HUES6 (cell line): ENCODE data around the gene TBCD.
"Not testable (repeated sequence)": the region's sequence is repeated elsewhere in the genome, so short reads cannot be mapped to it uniquely, and the experiment has no call there.

Experiments
- H3K27ac ChIP-seq: 2 replicates; pipeline ENCODE4 v1.7.0; 2013; ENCODE audit warnings: low read depth, mild to moderate bottlenecking, low read length, inconsistent platforms
- H3K27me3 ChIP-seq: 2 replicates; pipeline ENCODE4 v1.6.1; 2013; ENCODE audit warnings: low read length; ENCODE audit not compliant: control insufficient read depth, insufficient read depth
- H3K36me3 ChIP-seq: 2 replicates; pipeline ENCODE4 v1.6.1; 2013; ENCODE audit warnings: low read length; ENCODE audit not compliant: control insufficient read depth, insufficient read depth
- H3K4me1 ChIP-seq: 2 replicates; pipeline ENCODE4 v1.6.1; 2013; ENCODE audit warnings: low read length; ENCODE audit not compliant: control insufficient read depth, insufficient read depth
- H3K4me3 ChIP-seq: 2 replicates; pipeline ENCODE4 v1.5.1; 2013; ENCODE audit warnings: low read depth, low read length
- H3K9ac ChIP-seq: one replicate; pipeline ENCODE4 v1.6.1; 2013; ENCODE audit warnings: mild to moderate bottlenecking, low read length
- H3K9me3 ChIP-seq: 2 replicates; pipeline ENCODE4 v1.6.1; 2013; ENCODE audit warnings: low read depth, low read length; ENCODE audit not compliant: control insufficient read depth, insufficient read depth

Gene TBCD

DNA sequence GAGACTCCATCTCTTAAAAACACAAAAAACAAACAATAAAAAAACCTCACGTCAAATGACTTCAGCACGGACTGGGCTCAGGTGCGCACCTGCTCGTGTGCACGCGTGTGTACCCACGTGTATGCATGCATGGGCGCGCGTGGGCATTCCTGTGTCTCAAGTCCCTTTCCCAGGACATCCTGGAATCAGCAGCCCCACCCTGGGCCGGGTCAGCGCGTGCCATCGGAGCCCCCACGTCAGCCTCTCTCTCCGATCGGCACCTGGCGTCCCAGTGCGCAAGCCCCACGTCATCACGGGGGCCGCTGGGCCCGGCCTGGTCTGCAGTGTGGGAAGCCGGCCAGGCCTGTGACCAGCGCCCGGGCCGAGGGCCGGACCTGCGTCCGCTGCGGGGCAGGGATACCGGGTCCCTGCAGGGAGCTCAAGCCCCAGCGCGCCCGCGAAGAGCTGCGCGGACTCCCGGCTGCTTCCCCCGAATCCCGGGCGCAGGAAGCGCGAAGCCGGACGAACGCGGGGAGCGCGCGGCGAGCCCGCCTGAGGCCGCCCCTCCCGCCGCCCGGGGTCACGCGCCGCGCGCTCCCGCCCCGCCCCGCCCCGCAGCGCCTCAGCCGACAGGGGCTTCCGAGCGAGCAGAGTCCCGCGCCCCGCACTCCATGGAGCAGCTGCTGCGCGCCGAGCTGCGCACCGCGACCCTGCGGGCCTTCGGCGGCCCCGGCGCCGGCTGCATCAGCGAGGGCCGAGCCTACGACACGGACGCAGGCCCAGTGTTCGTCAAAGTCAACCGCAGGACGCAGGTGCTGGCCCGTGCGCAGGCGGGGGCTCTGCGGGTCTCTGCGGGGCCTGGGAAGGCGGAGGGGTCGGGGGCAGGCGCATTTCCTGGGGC, 16.6 kb upstream of the TBCD start, which contains the start of gene FN3K:
Gene FN3K (plus strand): TSS at position 629 of the 880 bp plus-strand sequence. CDS start 22 bp downstream, at position 651.
- H3K4me3 ChIP-seq = peak within 1 kb of the TSS; percentile 79
- no peak within 1 kb of the TSS; the same call in 1 of the 2 replicates for H3K27ac ChIP-seq
- H3K4me1 ChIP-seq = no peaks in the 10 kb centered on the region
- peaks cover 18% of the 10 kb centered on the region for H3K9me3 ChIP-seq
- peak within 1 kb of the TSS; percentile 83 for H3K9ac ChIP-seq
- peaks cover 5% of the 10 kb centered on the region for H3K27me3 ChIP-seq
- peaks cover 25% of the 10 kb centered on the region for H3K36me3 ChIP-seq

DNA sequence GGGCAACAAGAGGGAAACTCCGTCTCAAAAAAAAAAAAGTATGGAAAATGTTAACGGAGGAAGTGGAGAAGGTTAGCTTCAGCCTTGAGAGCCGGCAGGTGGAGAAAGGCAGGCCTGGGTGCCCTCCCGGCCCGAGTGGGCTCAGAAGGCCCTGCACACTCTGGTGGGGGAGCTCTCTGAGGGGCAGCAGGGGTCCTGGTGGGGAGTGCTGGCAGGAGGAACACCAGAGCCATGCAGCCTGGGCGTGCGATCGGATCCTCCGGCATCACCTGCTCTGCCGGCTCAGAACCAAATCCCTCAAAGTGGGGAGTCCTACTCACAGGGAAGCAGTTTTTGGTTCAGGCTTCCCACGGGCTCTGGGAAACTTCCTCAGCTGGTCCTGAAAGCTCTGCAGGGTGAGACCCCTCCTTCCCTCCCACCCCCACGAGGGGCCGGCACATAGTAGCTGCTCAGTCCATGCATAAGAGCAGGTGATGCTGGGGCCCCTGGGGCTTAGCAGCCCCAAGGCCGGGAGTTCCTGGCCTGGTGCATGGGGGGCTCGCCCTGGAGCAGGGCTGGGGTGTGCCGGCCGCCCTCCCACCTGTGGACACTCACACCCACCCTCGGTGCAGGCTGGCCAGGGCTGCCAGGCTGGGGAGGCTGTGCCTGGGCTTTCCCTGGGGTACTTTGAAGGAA, 15.2 kb upstream of the TBCD start:
- Histone ChIP-seq H3K27ac (no peak overlapping the region), H3K4me3 (peak overlapping the region; percentile 79), H3K4me1 (no peaks in the 10 kb centered on the region), H3K9ac (no peak overlapping the region), H3K27me3 (peaks cover 5% of the 10 kb centered on the region), H3K9me3 (peaks cover 32% of the 10 kb centered on the region), H3K36me3 (peaks cover 36% of the 10 kb centered on the region)

- H3K4me1 ChIP-seq = no peaks in the 10 kb centered on the region
- H3K36me3 ChIP-seq = peaks cover 36% of the 10 kb centered on the region
Measured at GRCh38 chr17:82737967-82738877, 13.6 kb upstream of the TBCD start.

GRCh38 chr17:82740906-82741759, 10.7 kb upstream of the TBCD start:
- Histone ChIP-seq H3K36me3 (peaks cover 36% of the 10 kb centered on the region), H3K9ac (no peak overlapping the region), H3K4me1 (peaks cover 10% of the 10 kb centered on the region; the same call in 1 of the 2 replicates), H3K27me3 (peaks cover under 1% of the 10 kb centered on the region; the same call in 1 of the 2 replicates), H3K9me3 (peaks cover 27% of the 10 kb centered on the region), H3K27ac (no peak overlapping the region), H3K4me3 (no peak overlapping the region)

More at GRCh38 chr17:82737967-82738877, 13.6 kb upstream of the TBCD start:
- Histone ChIP-seq H3K9me3 (peaks cover 28% of the 10 kb centered on the region), H3K27me3 (peaks cover 5% of the 10 kb centered on the region), H3K4me3 (no peak overlapping the region), H3K27ac (no peak overlapping the region), H3K9ac (no peak overlapping the region)

GRCh38 chr17:82743344-82744219, 8.3 kb upstream of the TBCD start:
- Histone ChIP-seq H3K27me3 (no peaks in the 10 kb centered on the region), H3K4me3 (no peak overlapping the region), H3K9me3 (peaks cover 38% of the 10 kb centered on the region), H3K36me3 (peaks cover 33% of the 10 kb centered on the region), H3K4me1 (peaks cover 10% of the 10 kb centered on the region; the same call in 1 of the 2 replicates), H3K9ac (no peak overlapping the region), H3K27ac (peak overlapping the region; percentile 41; the same call in 1 of the 2 replicates)

DNA sequence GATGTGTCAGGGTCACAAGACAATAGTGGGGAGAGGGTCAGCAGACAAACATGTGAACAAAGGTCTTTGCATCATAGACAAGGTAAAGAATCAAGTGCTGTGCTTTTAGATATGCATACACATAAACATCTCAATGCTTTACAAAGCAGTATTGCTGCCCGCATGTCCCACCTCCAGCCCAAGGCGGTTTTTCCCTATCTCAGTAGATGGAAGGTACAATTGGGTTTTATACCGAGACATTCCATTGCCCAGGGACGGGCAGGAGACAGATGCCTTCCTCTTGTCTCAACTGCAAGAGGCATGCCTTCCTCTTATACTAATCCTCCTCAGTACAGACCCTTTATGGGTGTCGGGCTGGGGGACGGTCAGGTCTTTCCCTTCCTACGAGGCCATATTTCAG, 7.1 kb upstream of the TBCD start:
- H3K27me3 ChIP-seq, H3K4me3 ChIP-seq, H3K9ac ChIP-seq, H3K27ac ChIP-seq: not testable (repeated sequence)
- Histone ChIP-seq H3K36me3 (peaks cover 40% of the 10 kb centered on the region), H3K9me3 (peaks cover 42% of the 10 kb centered on the region), H3K4me1 (peaks cover 10% of the 10 kb centered on the region; the same call in 1 of the 2 replicates)

DNA sequence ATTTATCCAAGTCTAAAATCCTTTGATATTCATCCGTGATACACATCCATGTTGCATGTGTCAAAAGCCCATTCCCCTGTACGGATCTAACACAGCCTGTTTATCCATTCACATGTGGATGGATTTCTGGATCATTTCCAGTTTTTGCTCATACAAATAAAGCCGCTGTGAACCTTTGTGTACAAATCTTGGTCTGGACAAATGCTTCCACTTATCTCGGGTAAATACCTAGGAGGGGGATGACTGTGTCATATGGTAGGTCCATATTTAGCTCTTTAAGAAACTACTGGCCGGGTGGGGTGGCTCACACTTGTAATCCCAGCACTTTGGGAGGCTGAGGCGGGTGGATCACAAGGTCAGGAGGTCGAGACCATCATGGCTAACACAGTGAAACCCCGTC, 6.3 kb upstream of the TBCD start:
- Histone ChIP-seq H3K27me3 (peaks cover 6% of the 10 kb centered on the region; the same call in 1 of the 2 replicates), H3K9ac (no peak overlapping the region), H3K4me1 (peaks cover 10% of the 10 kb centered on the region; the same call in 1 of the 2 replicates), H3K36me3 (peaks cover 32% of the 10 kb centered on the region), H3K9me3 (peaks cover 38% of the 10 kb centered on the region), H3K27ac (no peak overlapping the region), H3K4me3 (no peak overlapping the region)

DNA sequence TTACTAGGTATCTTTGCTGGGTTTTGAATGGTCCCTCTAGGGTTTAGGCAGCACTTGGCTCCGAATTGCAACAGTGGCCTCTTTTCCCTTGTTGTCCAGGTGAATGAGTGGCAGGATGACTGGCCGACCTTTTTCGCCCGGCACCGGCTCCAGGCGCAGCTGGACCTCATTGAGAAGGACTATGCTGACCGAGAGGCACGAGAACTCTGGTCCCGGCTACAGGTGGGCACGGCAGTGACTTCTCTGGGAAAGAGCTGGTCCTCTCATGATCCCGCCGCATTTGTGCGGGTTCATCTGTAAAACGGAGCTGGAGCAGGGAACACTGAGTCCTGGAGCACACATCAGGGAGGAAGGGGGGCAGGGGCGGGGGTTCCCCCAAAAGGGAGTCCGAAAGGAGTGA, 3.1 kb upstream of the TBCD start:
- H3K27me3 ChIP-seq = peaks cover 6% of the 10 kb centered on the region; the same call in 1 of the 2 replicates
- H3K9me3 ChIP-seq = peaks cover 28% of the 10 kb centered on the region
- H3K4me1 ChIP-seq = peaks cover 7% of the 10 kb centered on the region; the same call in 1 of the 2 replicates
- no peak overlapping the region for H3K4me3 ChIP-seq
- H3K27ac ChIP-seq = no peak overlapping the region
- H3K9ac ChIP-seq = no peak overlapping the region
- H3K36me3 ChIP-seq = peaks cover 12% of the 10 kb centered on the region

- H3K27ac ChIP-seq = no peak overlapping the region
- H3K4me3 ChIP-seq = peak overlapping the region; percentile 11; the same call in 1 of the 2 replicates
- peaks cover 6% of the 10 kb centered on the region; the same call in 1 of the 2 replicates for H3K27me3 ChIP-seq
- no peak overlapping the region for H3K9ac ChIP-seq
- H3K36me3 ChIP-seq = peaks cover 12% of the 10 kb centered on the region
- peaks cover 15% of the 10 kb centered on the region for H3K4me1 ChIP-seq
- H3K9me3 ChIP-seq = peaks cover 27% of the 10 kb centered on the region
Measured at GRCh38 chr17:82750241-82750908, 1.5 kb upstream of the TBCD start.
